ENCODE data around the gene ADRM1. TPM values are rescaled to one million over a fixed set of nuclear protein-coding genes. Genes with fewer than 3 reads are reported as not detected.

The ADRM1 gene
- total RNA-seq, 4 donors from 2014 or later, result 89.9 to 140 (median 117) TPM

DNA sequence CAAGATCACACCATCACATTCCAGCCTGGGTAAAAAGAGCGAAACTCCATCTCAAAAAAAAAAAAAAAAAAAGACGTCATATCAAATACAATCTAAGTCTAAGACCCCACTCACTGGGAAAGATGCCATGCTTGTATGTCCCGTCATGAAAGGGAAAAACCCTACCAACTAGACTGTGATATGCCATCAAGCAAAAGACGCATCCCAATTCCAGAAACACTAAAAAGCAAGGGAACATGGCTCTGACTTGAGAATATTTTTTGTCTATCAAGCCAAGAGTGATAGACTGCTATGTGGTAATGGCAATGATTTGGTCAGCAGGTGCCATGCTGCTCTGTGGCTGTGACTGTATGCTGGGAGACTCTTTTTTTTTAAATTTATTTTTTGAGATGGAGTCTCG lies 41.3 kb downstream of the ADRM1 start:
- Histone ChIP-seq H3K4me3 (replicated peaks in 1 of 3) (no peak overlapping the region), H3K4me1 (no peaks in the 10 kb centered on the region), H3K27ac (peak overlapping the region; percentile 43 to 76 (median 50)), H3K9me3 (no peaks in the 10 kb centered on the region), H3K27me3 (no peaks in the 10 kb centered on the region), H3K36me3 (peaks cover 6 to 20% of the 10 kb centered on the region in 2 donors)
- TF ChIP-seq CTCF (IDR thresholded peaks at IDR 0.05), result no peak
- TF ChIP-seq POLR2A (IDR thresholded peaks at IDR 0.05), result no peak
- intact Hi-C loops (cut with DNase I), result no loop called here
- WGBS, 2 donors, result 95 to 96% methylated on average over 5 of the region's 5 CpGs
- DNase-seq, result no peak

- peaks cover 3 to 16% of the 10 kb centered on the region in 2 donors for H3K36me3 ChIP-seq
- no peak overlapping the region for H3K4me3 ChIP-seq (replicated peaks in 1 of 3)
- 70 to 85% methylated on average over 10 of the region's 10 CpGs for WGBS, 2 donors
- H3K27ac ChIP-seq, result peak overlapping the region; percentile 43 to 76 (median 60)
- TF ChIP-seq POLR2A (IDR thresholded peaks at IDR 0.05) (no peak), CTCF (IDR thresholded peaks at IDR 0.05) (no peak)
- peaks cover 1% of the 10 kb centered on the region in 2 donors for H3K4me1 ChIP-seq
- H3K27me3 ChIP-seq, result no peaks in the 10 kb centered on the region
- H3K9me3 ChIP-seq, result no peaks in the 10 kb centered on the region
- peak in 1 of 2 donors; percentile 59 for DNase-seq
- intact Hi-C loops (cut with DNase I), result no loop called here
These were observed 42.0 kb downstream of the ADRM1 start for GRCh38 chr20:62344782-62345181.

DNA sequence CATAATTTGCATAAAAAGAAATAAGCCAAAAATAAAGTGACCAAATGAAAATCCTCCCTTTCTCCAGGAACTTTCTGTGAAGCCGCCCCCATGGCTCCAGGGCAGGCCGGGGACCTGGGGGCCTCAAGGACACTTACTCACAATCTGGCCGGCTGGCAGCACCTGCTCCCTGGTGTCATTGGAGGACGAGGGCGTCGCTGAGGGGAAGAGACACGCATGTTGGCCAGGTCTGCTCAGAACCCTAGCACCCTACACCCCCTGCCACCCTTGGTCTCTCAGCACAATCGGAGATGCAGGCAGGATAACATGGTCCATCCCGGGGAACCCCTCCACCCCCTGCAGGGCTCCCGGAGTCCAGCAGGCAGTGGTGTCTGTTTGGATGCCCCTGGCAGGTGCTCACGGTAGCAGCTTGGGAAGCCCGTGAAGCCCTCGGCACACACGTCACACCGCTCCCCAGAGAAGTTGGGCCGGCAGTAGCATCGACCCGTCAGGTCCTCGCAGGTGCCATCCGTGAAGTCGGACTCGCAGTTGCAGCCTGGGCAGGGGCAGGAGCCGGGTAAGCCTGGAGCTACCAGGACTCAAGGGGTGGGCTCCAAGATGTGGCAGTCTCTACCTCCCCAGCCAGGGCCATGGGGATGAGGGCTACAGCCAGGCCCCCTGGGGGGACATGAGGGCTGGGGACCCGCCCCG lies 43.0 kb downstream of the ADRM1 start:
- 79 to 87% methylated on average over 10 to 16 of the region's 25 CpGs for WGBS, 2 donors
- Histone ChIP-seq H3K27ac (peak overlapping the region in 1 of 3 donors; percentile 60), H3K4me1 (peaks cover 9 to 12% of the 10 kb centered on the region in 2 donors), H3K9me3 (no peaks in the 10 kb centered on the region), H3K36me3 (peaks cover 4 to 9% of the 10 kb centered on the region in 2 donors), H3K27me3 (no peaks in the 10 kb centered on the region), H3K4me3 (replicated peaks in 1 of 3) (no peak overlapping the region)
- intact Hi-C loops (cut with DNase I), result no loop called here
- no peak for DNase-seq
- TF ChIP-seq POLR2A (IDR thresholded peaks at IDR 0.05), result no peak
- no peak for TF ChIP-seq CTCF (IDR thresholded peaks at IDR 0.05)

DNA sequence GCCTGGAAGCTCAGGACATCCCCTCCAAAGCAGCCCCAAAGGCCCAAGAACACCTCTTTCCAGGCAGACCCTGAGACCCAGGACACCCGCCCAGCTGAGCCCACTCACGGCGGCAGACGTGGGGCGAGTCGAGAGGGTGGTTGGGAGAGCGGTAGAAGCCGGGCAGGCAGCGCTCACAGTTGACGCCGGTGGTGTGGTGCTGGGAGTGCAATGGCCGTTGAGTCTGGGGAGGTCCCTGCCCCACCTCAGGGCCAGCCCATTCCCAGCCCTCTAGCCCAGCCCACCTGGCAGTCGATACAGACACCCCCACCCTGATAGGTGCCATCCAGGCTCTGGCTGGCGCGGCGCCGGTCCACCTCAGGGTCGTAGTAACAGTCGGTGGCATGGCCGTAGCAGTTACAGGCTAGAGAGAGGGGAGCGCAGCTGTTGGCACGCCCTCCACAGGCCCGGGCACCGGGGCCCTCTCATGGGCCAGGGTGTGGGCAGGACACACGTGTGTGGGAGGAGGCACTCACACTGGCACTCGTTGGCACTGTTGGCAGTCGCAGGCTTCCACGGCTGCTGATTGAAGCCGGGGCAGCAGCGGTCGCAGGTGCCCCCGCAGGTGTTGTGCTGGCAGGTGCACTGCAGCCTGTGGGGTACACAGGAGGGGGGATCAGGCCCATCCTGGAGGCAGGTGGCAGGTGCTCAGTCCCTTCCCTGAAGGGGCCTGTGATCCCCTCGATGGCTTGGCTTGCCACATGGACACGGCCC lies 43.8 kb downstream of the ADRM1 start:
- Histone ChIP-seq H3K36me3 (peaks cover 9% of the 10 kb centered on the region in 2 donors), H3K4me3 (replicated peaks in 1 of 3) (no peak overlapping the region), H3K4me1 (peaks cover 11 to 19% of the 10 kb centered on the region in 2 donors), H3K27ac (no peak overlapping the region), H3K27me3 (no peaks in the 10 kb centered on the region), H3K9me3 (no peaks in the 10 kb centered on the region)
- WGBS, 2 donors, result 94% methylated on average over 9 to 32 of the region's 34 CpGs
- no peak for TF ChIP-seq CTCF (IDR thresholded peaks at IDR 0.05)
- TF ChIP-seq POLR2A (IDR thresholded peaks at IDR 0.05), result no peak
- DNase-seq, result no peak
- intact Hi-C loops (cut with DNase I), result no loop called here

DNA sequence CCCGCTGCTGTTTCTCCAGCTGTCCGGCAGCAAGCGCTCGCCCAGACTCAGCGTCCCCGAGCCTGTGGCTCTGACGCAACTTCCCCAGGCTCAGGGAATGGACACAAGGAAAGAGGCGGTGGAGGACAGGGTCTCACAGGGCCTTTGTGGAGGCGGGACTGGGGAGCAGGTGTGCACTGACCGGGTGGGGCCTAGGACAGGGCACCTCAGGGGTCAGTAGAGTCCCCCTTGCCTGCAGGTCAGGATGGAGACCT lies 44.3 kb downstream of the ADRM1 start:
- no peak overlapping the region for H3K27ac ChIP-seq
- H3K4me1 ChIP-seq, result peaks cover 16 to 24% of the 10 kb centered on the region in 2 donors
- DNase-seq, result no peak
- intact Hi-C loops (cut with DNase I), result no loop called here
- H3K27me3 ChIP-seq, result no peaks in the 10 kb centered on the region
- TF ChIP-seq POLR2A (IDR thresholded peaks at IDR 0.05), result no peak
- no peak for TF ChIP-seq CTCF (IDR thresholded peaks at IDR 0.05)
- 90 to 97% methylated on average over 6 to 8 of the region's 10 CpGs for WGBS, 2 donors
- no peak overlapping the region for H3K4me3 ChIP-seq (replicated peaks in 1 of 3)
- peaks cover 9 to 14% of the 10 kb centered on the region in 2 donors for H3K36me3 ChIP-seq
- no peaks in the 10 kb centered on the region for H3K9me3 ChIP-seq
